BLaER1 (cell line): ENCODE measurements around the gene CDKAL1.

Experiments used
- H3K27ac ChIP-seq: shearing (Covaris generic); formaldehyde crosslinking; 2 replicates; pipeline ENCODE4 v1.8.1; 2022
- H3K27me3 ChIP-seq: shearing (Covaris generic); formaldehyde crosslinking; 2 replicates; pipeline ENCODE4 v1.8.1; 2022
- H3K36me3 ChIP-seq: shearing (Covaris generic); formaldehyde crosslinking; 2 replicates; pipeline ENCODE4 v1.8.1; 2022
- H3K4me1 ChIP-seq: shearing (Covaris generic); formaldehyde crosslinking; 2 replicates; pipeline ENCODE4 v1.8.1; 2022
- H3K4me2 ChIP-seq: shearing (Covaris generic); formaldehyde crosslinking; 2 replicates; pipeline ENCODE4 v1.8.1; 2022
- H3K4me3 ChIP-seq: shearing (Covaris generic); formaldehyde crosslinking; 2 replicates; pipeline ENCODE4 v1.8.1; 2022
- H3K9ac ChIP-seq: shearing (Covaris generic); formaldehyde crosslinking; 2 replicates; pipeline ENCODE4 v1.8.1; 2022
- H3K9me3 ChIP-seq: shearing (Covaris generic); formaldehyde crosslinking; 2 replicates; pipeline ENCODE4 v1.8.1; 2022
- H4K20me1 ChIP-seq: shearing (Covaris generic); formaldehyde crosslinking; 2 replicates; pipeline ENCODE4 v1.8.1; 2022
- Cebpa-rat ChIP-seq: shearing (Covaris generic); IDR thresholded peaks from 2 replicates; pipeline ENCODE4 v1.8.1; 2022

CDKAL1 gene

DNA sequence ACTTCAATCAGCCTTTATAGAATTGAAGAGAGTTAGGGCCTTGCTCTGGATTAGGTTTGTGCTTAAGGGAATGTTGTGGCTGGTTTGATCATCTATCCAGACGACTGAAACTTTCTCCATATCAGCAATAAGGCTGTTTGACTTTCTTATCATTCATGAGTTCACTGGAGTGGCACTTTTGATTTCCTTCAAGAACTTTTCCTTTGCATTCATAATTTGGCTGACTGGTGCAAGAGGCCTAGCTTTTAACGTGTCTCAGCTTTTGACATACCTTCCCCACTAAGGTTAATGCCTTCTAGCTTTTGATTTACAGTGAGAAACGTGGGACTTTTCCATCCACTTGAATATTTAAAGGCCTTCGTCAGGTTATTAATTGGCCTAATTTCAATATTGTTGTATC lies 461.8 kb downstream of the CDKAL1 start:
- H4K20me1 ChIP-seq, result no peaks in the 10 kb centered on the region
- TF ChIP-seq Cebpa-rat, result no peak
- H3K4me3 ChIP-seq, result no peak overlapping the region
- H3K4me1 ChIP-seq, result no peaks in the 10 kb centered on the region
- no peak overlapping the region for H3K27ac ChIP-seq
- H3K9me3 ChIP-seq, result no peaks in the 10 kb centered on the region; the same call in 1 of the 2 replicates
- peaks cover 11% of the 10 kb centered on the region; the same call in 1 of the 2 replicates for H3K36me3 ChIP-seq
- H3K4me2 ChIP-seq, result no peak overlapping the region
- H3K27me3 ChIP-seq, result no peaks in the 10 kb centered on the region
- H3K9ac ChIP-seq, result no peak overlapping the region

DNA sequence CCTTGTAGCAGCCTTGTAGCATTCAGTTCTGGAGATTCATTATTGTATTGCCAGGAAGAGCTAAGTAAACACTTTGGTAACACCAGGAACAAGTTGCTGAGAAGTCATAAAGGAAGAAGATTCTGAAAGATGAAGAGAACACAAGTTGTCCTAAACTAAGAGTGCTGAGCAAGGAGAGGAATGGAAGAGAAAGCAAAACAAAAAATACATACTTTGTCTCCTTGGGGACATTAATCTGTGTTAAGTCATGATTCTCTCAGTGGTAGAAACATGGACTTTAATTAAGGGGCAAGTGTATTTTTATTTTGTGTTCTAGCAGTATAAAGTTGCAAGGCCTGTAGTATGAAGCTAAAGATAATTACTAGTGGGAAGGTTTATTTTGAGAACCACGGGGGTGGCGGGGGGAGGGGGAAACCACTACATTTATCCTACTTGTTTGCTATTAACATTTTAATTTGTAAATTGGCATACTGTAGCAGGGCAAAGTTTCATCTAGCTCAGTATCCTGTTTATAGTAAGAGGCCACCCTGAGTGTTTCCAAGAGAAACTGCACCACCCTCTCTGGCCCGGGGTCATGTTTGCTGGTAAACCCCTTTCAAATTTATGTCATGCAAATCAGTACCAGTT lies 463.0 kb downstream of the CDKAL1 start:
- H3K27ac ChIP-seq, result no peak overlapping the region
- no peaks in the 10 kb centered on the region for H3K27me3 ChIP-seq
- no peak overlapping the region for H3K4me3 ChIP-seq
- H3K9ac ChIP-seq, result no peak overlapping the region
- H3K4me2 ChIP-seq, result no peak overlapping the region
- H3K4me1 ChIP-seq, result no peaks in the 10 kb centered on the region
- no peaks in the 10 kb centered on the region; the same call in 1 of the 2 replicates for H3K9me3 ChIP-seq
- TF ChIP-seq Cebpa-rat, result no peak
- H4K20me1 ChIP-seq, result no peaks in the 10 kb centered on the region
- peaks cover 11% of the 10 kb centered on the region; the same call in 1 of the 2 replicates for H3K36me3 ChIP-seq

DNA sequence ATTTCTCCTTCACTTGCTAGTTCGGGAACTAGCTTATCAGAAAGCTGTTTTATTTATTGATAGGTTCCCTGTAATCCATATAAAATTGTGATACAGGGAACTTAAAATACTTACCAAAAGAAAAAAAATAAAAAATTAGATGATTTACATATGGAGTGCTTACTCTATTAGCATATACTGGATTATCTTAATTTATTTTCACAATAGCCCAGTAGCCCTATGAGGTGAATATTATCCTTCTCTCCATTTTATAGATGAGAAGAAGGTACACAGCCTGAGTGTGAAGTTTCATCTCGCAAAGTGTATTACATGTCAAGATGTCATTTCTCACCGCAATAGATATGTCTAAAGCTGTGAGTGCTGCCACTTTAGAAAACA lies 463.5 kb downstream of the CDKAL1 start:
- no peak overlapping the region for H3K9ac ChIP-seq
- no peak for TF ChIP-seq Cebpa-rat
- H3K9me3 ChIP-seq, result no peaks in the 10 kb centered on the region; the same call in 1 of the 2 replicates
- H3K4me2 ChIP-seq, result no peak overlapping the region
- no peaks in the 10 kb centered on the region for H4K20me1 ChIP-seq
- no peak overlapping the region for H3K4me3 ChIP-seq
- no peak overlapping the region for H3K27ac ChIP-seq
- no peaks in the 10 kb centered on the region for H3K27me3 ChIP-seq
- H3K36me3 ChIP-seq, result peaks cover 14% of the 10 kb centered on the region; the same call in 1 of the 2 replicates
- no peaks in the 10 kb centered on the region for H3K4me1 ChIP-seq

DNA sequence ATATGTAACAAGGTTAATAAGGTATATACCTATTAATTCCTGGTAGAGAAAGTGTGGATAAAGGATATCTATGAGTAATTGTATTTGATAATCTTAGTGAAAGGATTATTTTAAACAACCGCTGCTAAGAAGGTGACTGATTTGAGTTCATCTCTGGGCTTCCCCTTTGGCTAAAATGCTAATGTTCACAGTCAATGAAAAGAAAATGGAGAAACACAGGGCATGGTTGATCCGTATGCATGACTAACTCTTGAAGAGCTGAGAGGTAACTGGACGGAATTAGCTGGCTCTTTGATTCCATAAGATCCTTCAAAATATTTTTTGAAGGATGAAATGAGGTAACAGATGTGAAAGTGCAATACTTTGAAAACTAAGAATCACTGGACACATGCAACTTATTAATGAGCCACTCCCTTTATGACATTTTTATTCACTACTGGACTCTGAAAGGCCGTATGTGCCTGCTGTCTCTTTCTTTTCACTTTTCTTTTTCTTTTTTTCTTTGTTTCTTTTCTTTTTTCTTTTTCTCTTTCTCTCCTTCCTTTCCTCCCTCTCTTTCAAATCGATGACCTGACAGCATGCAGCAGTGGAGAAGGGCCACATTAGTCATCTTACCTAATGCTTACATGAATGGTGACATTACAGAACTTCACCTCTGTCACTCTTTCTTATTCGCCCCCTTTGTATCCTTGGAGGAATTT lies 464.6 kb downstream of the CDKAL1 start:
- H3K4me1 ChIP-seq, result no peaks in the 10 kb centered on the region
- no peaks in the 10 kb centered on the region; the same call in 1 of the 2 replicates for H3K9me3 ChIP-seq
- no peak overlapping the region for H3K4me2 ChIP-seq
- H3K9ac ChIP-seq, result no peak overlapping the region
- H3K4me3 ChIP-seq, result no peak overlapping the region
- H3K27ac ChIP-seq, result no peak overlapping the region
- peaks cover 16% of the 10 kb centered on the region; the same call in 1 of the 2 replicates for H3K36me3 ChIP-seq
- no peaks in the 10 kb centered on the region for H3K27me3 ChIP-seq
- H4K20me1 ChIP-seq, result no peaks in the 10 kb centered on the region
- no peak for TF ChIP-seq Cebpa-rat

DNA sequence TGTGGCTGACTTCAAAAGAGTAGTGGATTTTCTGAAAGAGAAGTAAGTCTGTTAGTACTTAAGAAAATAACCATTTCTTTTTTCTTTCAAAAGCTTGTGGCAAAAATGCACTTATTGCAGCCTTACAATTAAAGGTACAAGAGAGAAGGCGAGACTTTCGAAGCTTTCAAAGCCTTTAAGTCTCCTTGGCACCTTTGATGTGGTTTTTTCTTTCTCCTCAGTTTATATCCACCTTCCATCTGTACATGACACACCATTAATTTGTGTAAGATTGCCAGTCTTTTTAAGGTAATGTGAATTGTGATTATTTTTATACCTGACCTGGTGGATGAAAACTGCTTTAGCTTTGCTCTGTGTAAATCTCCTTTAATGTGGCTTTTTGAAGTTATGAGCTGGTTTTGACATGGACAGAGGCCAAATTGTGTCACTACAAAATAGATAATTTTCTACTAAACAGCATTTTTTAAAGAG lies 466.1 kb downstream of the CDKAL1 start:
- Histone ChIP-seq H3K4me3 (no peak overlapping the region), H3K4me2 (no peak overlapping the region), H3K27me3 (no peaks in the 10 kb centered on the region), H3K9me3 (no peaks in the 10 kb centered on the region; the same call in 1 of the 2 replicates), H4K20me1 (no peaks in the 10 kb centered on the region), H3K27ac (no peak overlapping the region), H3K9ac (no peak overlapping the region), H3K36me3 (peaks cover 10% of the 10 kb centered on the region; the same call in 1 of the 2 replicates), H3K4me1 (no peaks in the 10 kb centered on the region)
- TF ChIP-seq Cebpa-rat, result no peak

DNA sequence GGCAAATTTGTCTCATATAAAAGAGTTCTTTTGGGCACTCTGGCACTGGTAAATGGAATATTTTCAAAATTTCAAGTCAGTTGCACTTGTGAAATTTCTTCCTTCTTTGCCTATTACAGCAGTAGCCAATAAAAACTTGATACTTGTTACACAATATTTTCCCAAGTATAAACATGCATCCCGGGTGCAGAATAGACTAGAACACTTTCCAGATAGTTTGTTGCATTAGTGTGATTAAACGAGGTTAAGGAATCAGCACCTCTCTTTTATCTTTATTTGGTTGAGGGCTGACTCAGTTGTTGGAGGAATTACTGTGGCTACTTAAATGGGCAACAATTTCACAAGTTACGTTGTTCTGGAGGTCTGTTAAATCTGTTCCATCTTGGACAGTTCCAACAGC lies 467.5 kb downstream of the CDKAL1 start:
- no peaks in the 10 kb centered on the region for H3K27me3 ChIP-seq
- no peak overlapping the region for H3K9ac ChIP-seq
- H3K27ac ChIP-seq, result no peak overlapping the region
- 0 out of 2 replicates have a peak, but pooled peaks cover 5% of the 10 kb centered on the region for H3K36me3 ChIP-seq
- no peak for TF ChIP-seq Cebpa-rat
- H3K4me3 ChIP-seq, result no peak overlapping the region
- no peak overlapping the region for H3K4me2 ChIP-seq
- no peaks in the 10 kb centered on the region for H4K20me1 ChIP-seq
- H3K9me3 ChIP-seq, result no peaks in the 10 kb centered on the region
- no peaks in the 10 kb centered on the region for H3K4me1 ChIP-seq

DNA sequence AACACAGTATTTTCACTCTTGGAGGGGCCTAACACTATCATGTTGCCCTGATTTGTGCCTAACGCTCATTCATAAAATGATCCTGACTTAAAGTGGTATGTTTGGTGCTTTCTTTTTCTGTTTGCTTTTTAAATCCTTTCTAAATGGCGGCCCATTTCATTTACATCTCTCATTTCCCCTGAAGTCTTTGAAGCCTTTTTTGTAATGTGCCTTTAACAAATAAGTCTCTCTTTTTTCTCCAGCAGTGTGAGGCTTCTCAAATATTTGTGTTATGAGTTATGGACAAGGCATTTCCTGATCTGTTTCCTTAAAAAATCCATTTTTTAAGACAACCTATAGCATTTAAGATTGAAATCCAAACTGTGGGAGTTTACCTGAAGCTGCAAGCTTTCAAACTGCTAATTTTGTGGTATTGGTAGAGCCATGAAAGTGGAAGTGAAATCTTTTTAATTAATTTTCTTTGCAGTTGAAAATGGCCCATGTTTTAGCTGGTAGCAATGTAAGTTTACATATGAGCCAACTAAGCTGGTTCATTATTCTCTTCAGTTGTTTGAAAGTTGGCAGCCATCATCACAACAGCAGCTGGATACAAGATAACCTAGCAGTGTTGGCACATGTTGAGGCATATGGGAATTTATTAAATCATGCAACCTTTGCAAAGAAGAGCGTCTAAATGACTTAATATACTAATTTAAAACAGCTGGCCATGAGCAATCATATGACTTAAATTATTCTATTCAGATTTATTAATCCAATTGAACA lies 469.7 kb downstream of the CDKAL1 start:
- no peaks in the 10 kb centered on the region for H3K27me3 ChIP-seq
- TF ChIP-seq Cebpa-rat, result no peak
- 0 out of 2 replicates have a peak, but pooled peaks cover 5% of the 10 kb centered on the region for H3K36me3 ChIP-seq
- H3K4me2 ChIP-seq, result no peak overlapping the region
- no peak overlapping the region for H3K27ac ChIP-seq
- no peak overlapping the region for H3K4me3 ChIP-seq
- H3K9ac ChIP-seq, result no peak overlapping the region
- no peaks in the 10 kb centered on the region for H4K20me1 ChIP-seq
- H3K9me3 ChIP-seq, result no peaks in the 10 kb centered on the region
- H3K4me1 ChIP-seq, result no peaks in the 10 kb centered on the region

DNA sequence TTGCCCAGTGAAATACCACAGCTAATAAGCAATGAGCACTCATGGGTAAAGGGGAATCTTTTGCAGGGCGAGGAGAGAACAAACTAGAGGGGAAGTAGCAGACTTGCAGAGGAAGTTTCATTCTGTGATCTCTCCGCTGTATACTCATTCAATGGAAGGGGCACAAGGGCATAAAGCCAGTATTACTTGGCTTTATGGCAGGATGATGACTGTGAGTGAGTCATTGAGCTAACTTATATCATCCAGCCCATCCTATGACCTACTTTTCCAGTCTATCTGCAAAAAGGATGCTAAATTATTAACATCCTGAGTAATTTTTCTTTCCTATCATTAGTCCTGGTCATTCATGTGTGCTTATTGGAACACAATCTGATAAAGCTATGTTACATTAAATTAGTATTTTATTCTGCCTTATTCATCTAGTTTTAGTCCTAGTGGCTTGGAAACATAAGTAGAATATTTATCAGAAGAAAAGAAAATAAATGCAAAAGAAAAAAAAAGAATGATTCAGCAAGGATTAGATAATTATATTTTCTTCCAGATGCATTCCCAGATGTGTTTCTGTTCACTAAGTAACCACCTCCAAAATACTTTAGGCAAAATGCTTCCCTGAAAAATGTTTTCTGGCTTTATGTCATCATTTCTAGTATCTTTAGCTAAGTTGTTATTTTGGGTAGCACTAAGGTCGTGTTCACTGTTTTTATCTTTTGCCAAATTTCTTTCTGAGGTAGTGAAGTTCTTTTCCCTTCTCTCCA lies 471.7 kb downstream of the CDKAL1 start:
- no peak overlapping the region for H3K4me3 ChIP-seq
- H3K36me3 ChIP-seq, result 0 out of 2 replicates have a peak, but pooled peaks cover 5% of the 10 kb centered on the region
- H3K27me3 ChIP-seq, result no peaks in the 10 kb centered on the region
- H4K20me1 ChIP-seq, result no peaks in the 10 kb centered on the region
- no peaks in the 10 kb centered on the region for H3K9me3 ChIP-seq
- no peak overlapping the region for H3K9ac ChIP-seq
- no peak overlapping the region for H3K4me2 ChIP-seq
- no peaks in the 10 kb centered on the region for H3K4me1 ChIP-seq
- H3K27ac ChIP-seq, result no peak overlapping the region
- TF ChIP-seq Cebpa-rat, result no peak

DNA sequence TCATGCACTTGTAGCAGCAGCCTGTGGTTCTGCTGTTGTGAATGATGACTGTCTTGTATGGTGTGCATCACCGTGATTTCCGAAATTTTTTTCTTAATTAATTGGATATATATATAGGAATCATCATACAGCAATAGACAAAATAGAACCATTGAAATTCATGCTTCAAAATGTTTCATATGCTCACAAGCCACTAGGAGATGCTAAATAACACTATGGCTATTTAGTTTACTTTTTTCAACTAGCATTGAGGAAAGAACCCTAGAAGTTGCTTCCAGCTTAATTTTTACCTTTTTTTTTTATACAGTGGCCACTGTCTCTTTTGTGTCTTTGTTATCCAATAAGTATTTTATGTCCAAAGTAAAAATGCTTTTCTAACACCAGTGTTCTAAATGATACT lies 485.4 kb downstream of the CDKAL1 start:
- H3K27ac ChIP-seq, result no peak overlapping the region

More for the DNA sequence above, 485.4 kb downstream of the CDKAL1 start:
- H3K9me3 ChIP-seq, result no peaks in the 10 kb centered on the region
- H3K4me1 ChIP-seq, result no peaks in the 10 kb centered on the region
- H3K36me3 ChIP-seq, result no peaks in the 10 kb centered on the region
- no peak overlapping the region for H3K4me3 ChIP-seq
- no peak for TF ChIP-seq Cebpa-rat
- H3K27me3 ChIP-seq, result no peaks in the 10 kb centered on the region
- H3K4me2 ChIP-seq, result no peak overlapping the region
- no peak overlapping the region for H3K9ac ChIP-seq
- no peaks in the 10 kb centered on the region for H4K20me1 ChIP-seq
